ENCODE data around the gene LPAR6. TPM values are rescaled to one million over a fixed set of nuclear protein-coding genes. Genes with fewer than 3 reads are reported as not detected.

Gene LPAR6
- polyA plus RNA-seq, 3 donors = 17.2 to 72.6 (median 62.1) TPM

DNA sequence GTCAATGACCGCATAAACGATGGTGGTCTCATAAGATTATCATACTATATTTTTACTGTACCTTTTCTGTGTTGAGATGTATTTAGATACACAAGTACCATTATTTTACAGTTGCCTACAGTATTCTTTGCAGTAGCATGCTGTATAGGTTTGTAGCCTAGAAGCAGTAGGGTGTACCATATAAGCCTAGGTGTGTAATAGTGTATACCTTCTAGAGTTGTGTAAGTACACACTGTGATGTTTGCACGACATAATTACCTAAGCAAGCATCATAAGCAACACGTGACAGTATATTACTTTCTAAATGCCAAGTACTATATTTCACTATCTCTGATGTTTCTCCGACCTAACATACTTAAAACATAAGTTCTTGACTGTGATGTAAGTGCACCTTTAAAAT is 2.7 kb downstream of the LPAR6 start:
- H3K4me3 Mint-ChIP-seq = peak overlapping the region; percentile 68 to 88
- H3K27ac Mint-ChIP-seq = peak overlapping the region in 1 of 7 donors; percentile 39
- Histone ChIP-seq H3K4me2 (replicated peaks; ENCODE audit: extremely low read depth, low read length, poor library complexity, severe bottlenecking) (peak overlapping the region; percentile 75), H3K4me3 (replicated peaks in 1 of 3; ENCODE audit: low read depth in 2 of 3, low read length in 3 of 3) (peak overlapping the region; percentile 61 to 100 (median 86)), H3K27ac (ENCODE audit: low read depth in 1 of 2, low read length in 2 of 2) (peak overlapping the region in 1 of 2 donors; percentile 43), H3K4me1 (ENCODE audit: control insufficient read depth in 1 of 2, insufficient read depth in 2 of 2, low read length in 2 of 2) (peaks cover 3 to 34% of the 10 kb centered on the region in 2 donors), H3K79me2 (ENCODE audit: insufficient read depth, low read length) (peaks cover 69% of the 10 kb centered on the region), H4K20me1 (ENCODE audit: insufficient read depth, low read length) (no peaks in the 10 kb centered on the region), H3K9me3 (replicated peaks in 1 of 2; ENCODE audit: control insufficient read depth in 1 of 2, insufficient read depth in 1 of 2, low read length in 2 of 2) (no peaks in the 10 kb centered on the region), H3K9ac (ENCODE audit: insufficient read depth, low read length, poor library complexity, severe bottlenecking) (peak overlapping the region; percentile 68), H2AFZ (ENCODE audit: insufficient read depth, low read depth, low read length, poor library complexity, severe bottlenecking) (no peak overlapping the region), H3K36me3 (replicated peaks in 1 of 2; ENCODE audit: control insufficient read depth in 1 of 2, insufficient read depth in 2 of 2, low read length in 2 of 2) (peaks cover 3 to 22% of the 10 kb centered on the region in 2 donors), H3K27me3 (ENCODE audit: control insufficient read depth in 2 of 2, insufficient read depth in 2 of 2, low read length in 2 of 2) (no peaks in the 10 kb centered on the region)
- H3K27me3 Mint-ChIP-seq (ENCODE audit: low read depth in 3 of 3) = no peaks in the 10 kb centered on the region
- WGBS (ENCODE audit: insufficient coverage) = no CpG with 5 or more reads among the region's 5 CpGs
- H3K9me3 Mint-ChIP-seq = peaks cover 0 to 1% (median 0%) of the 10 kb centered on the region in 7 donors
- intact Hi-C loops (cut with micrococcal nuclease) = loop anchor here in 1 of 2 donors (5.0 kb wide), 1 partner anchor 37 kb away; no protein-coding TSS in a partner anchor
- no peak for DNase-seq
- H3K4me1 Mint-ChIP-seq = peaks cover 47% of the 10 kb centered on the region
- peaks cover 26 to 41% of the 10 kb centered on the region in 2 donors for H3K36me3 Mint-ChIP-seq
- TF ChIP-seq, protein P1, sequence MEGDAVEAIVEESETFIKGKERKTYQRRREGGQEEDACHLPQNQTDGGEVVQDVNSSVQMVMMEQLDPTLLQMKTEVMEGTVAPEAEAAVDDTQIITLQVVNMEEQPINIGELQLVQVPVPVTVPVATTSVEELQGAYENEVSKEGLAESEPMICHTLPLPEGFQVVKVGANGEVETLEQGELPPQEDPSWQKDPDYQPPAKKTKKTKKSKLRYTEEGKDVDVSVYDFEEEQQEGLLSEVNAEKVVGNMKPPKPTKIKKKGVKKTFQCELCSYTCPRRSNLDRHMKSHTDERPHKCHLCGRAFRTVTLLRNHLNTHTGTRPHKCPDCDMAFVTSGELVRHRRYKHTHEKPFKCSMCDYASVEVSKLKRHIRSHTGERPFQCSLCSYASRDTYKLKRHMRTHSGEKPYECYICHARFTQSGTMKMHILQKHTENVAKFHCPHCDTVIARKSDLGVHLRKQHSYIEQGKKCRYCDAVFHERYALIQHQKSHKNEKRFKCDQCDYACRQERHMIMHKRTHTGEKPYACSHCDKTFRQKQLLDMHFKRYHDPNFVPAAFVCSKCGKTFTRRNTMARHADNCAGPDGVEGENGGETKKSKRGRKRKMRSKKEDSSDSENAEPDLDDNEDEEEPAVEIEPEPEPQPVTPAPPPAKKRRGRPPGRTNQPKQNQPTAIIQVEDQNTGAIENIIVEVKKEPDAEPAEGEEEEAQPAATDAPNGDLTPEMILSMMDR (IDR thresholded peaks at IDR 0.05) = no peak

DNA sequence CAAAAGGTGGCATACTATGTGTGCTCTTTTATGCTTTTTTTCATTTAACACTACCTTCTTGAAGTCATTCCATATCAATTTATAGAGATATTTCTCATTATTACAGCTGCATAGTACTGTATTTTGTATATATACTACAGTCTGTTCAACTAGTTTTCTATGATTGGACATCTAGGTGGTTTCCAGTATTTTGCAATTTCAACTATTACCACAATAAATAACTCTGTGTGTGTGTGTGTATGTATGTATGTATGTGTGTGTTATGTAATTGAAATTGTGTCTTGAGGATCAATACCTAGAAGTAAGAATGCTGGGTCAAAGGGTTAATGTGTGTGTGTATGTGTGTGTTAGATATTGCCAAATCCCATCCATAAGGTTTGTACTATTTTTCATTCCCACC is 7.0 kb downstream of the LPAR6 start:
- Mint-ChIP-seq H3K4me1 (peaks cover 68% of the 10 kb centered on the region), H3K9me3 (no peaks in the 10 kb centered on the region), H3K27ac (peak overlapping the region in 4 of 7 donors; percentile 5 to 81 (median 38)), H3K36me3 (peaks cover 32 to 40% of the 10 kb centered on the region in 2 donors), H3K4me3 (no peak overlapping the region), H3K27me3 (ENCODE audit: low read depth in 3 of 3) (no peaks in the 10 kb centered on the region)
- H3K79me2 ChIP-seq (ENCODE audit: insufficient read depth, low read length) = peaks cover 62% of the 10 kb centered on the region
- no peaks in the 10 kb centered on the region for H3K27me3 ChIP-seq (ENCODE audit: control insufficient read depth in 2 of 2, insufficient read depth in 2 of 2, low read length in 2 of 2)
- H3K9me3 ChIP-seq (replicated peaks in 1 of 2; ENCODE audit: control insufficient read depth in 1 of 2, insufficient read depth in 1 of 2, low read length in 2 of 2) = no peaks in the 10 kb centered on the region
- intact Hi-C loops (cut with micrococcal nuclease) = loop anchor here (10.0 kb wide), 2 partner anchors 99 to 169 kb away; no protein-coding TSS in a partner anchor
- no peak overlapping the region for H3K4me3 ChIP-seq (replicated peaks in 1 of 3; ENCODE audit: low read depth in 2 of 3, low read length in 3 of 3)
- H4K20me1 ChIP-seq (ENCODE audit: insufficient read depth, low read length) = no peaks in the 10 kb centered on the region
- TF ChIP-seq, protein P1 (IDR thresholded peaks at IDR 0.05) = no peak
- peak overlapping the region in 1 of 2 donors; percentile 94 for H3K27ac ChIP-seq (ENCODE audit: low read depth in 1 of 2, low read length in 2 of 2)
- peak; percentile 29 to 68 (median 51) for DNase-seq
- H3K36me3 ChIP-seq (replicated peaks in 1 of 2; ENCODE audit: control insufficient read depth in 1 of 2, insufficient read depth in 2 of 2, low read length in 2 of 2) = peaks cover 3 to 22% of the 10 kb centered on the region in 2 donors
- peaks cover 30 to 61% of the 10 kb centered on the region in 2 donors for H3K4me1 ChIP-seq (ENCODE audit: control insufficient read depth in 1 of 2, insufficient read depth in 2 of 2, low read length in 2 of 2)
- no peak overlapping the region for H3K9ac ChIP-seq (ENCODE audit: insufficient read depth, low read length, poor library complexity, severe bottlenecking)
- no peak overlapping the region for H2AFZ ChIP-seq (ENCODE audit: insufficient read depth, low read depth, low read length, poor library complexity, severe bottlenecking)
- no peak overlapping the region for H3K4me2 ChIP-seq (replicated peaks; ENCODE audit: extremely low read depth, low read length, poor library complexity, severe bottlenecking)

Measured in CD14-positive monocyte (primary cell).